HEK293 (cell line): Measurements from ENCODE around the gene NKD1.

Source experiments
- CTCF ChIA-PET: fragments of 350-600 bp; formaldehyde crosslinking; extraction: SDS; loops from one replicate; lab custom pipeline; 2021; ENCODE audit warnings: antibody characterized with exemption; lab: Yijun Ruan, JAX
- POLR2A ChIA-PET: fragments of 300-600 bp; formaldehyde crosslinking; extraction: SDS; loops from one replicate; lab custom pipeline; 2020; ENCODE audit warnings: antibody characterized with exemption, inconsistent platforms; lab: Yijun Ruan, JAX
- H3K27ac ChIP-seq: fragments of 200-500 bp; sonication (Bioruptor generic); 2 replicates; pipeline ENCODE4 v1.5.1; 2014; ENCODE audit warnings: low read depth, low read length, control low read depth, inconsistent platforms; ENCODE audit errors: extremely low read depth
- H3K36me3 ChIP-seq, 2 experiments: fragments of 200-500 bp in 1 of 2; sonication (Bioruptor generic) in 1 of 2; 1 replicate in 1 of 2; 2 replicates in 1 of 2; pipeline ENCODE4 v1.5.1; 2014 to 2017; ENCODE audit warnings: inconsistent platforms in 2 of 2, low read length in 2 of 2; ENCODE audit not compliant: control insufficient read depth in 2 of 2, insufficient read depth in 1 of 2
- H3K4me1 ChIP-seq: fragments of 200-500 bp; sonication (Bioruptor generic); 2 replicates; pipeline ENCODE4 v1.5.1; 2014; ENCODE audit warnings: mild to moderate bottlenecking, low read length, inconsistent platforms; ENCODE audit not compliant: control insufficient read depth, insufficient read depth
- H3K4me3 ChIP-seq: 2 replicates; pipeline ENCODE4 v1.5.1; 2011; ENCODE audit warnings: low read depth, mild to moderate bottlenecking, control low read depth, low read length, moderate library complexity
- H3K9me3 ChIP-seq: fragments of 200-500 bp; sonication (Bioruptor generic); 2 replicates; pipeline ENCODE4 v1.5.1; 2014; ENCODE audit warnings: low read depth, low read length, inconsistent platforms; ENCODE audit not compliant: control insufficient read depth, insufficient read depth
- SP2 ChIP-seq: fragments of 450-650 bp; formaldehyde crosslinking; IDR thresholded peaks from 2 replicates; pipeline ENCODE4 v1.5.1; 2016; ENCODE audit warnings: missing biosample characterization, missing genetic modification characterization
- ZBTB7A ChIP-seq: fragments of 450-650 bp; formaldehyde crosslinking; IDR thresholded peaks from 2 replicates; pipeline ENCODE4 v1.5.1; 2016; ENCODE audit warnings: low read depth, missing biosample characterization, missing genetic modification characterization
- ZNF16 ChIP-seq: fragments of 450-650 bp; formaldehyde crosslinking; IDR thresholded peaks from 2 replicates; pipeline ENCODE4 v1.5.1; 2016; ENCODE audit warnings: low read depth, missing biosample characterization, missing genetic modification characterization
- ZNF433 ChIP-seq: fragments of 450-650 bp; formaldehyde crosslinking; IDR thresholded peaks from 2 replicates; pipeline ENCODE4 v1.5.1; 2016; ENCODE audit warnings: missing biosample characterization, missing genetic modification characterization, low read depth
- ZNF521 ChIP-seq: fragments of 450-650 bp; formaldehyde crosslinking; IDR thresholded peaks from 2 replicates; pipeline ENCODE4 v1.5.1; 2017; ENCODE audit warnings: missing biosample characterization, mild to moderate bottlenecking, missing genetic modification characterization
- ZNF660 ChIP-seq: fragments of 450-650 bp; IDR thresholded peaks from 2 replicates; pipeline ENCODE4 v1.5.1; 2018; ENCODE audit warnings: missing biosample characterization, mild to moderate bottlenecking, missing genetic modification characterization
- ZNF791 ChIP-seq: fragments of 450-650 bp; formaldehyde crosslinking; IDR thresholded peaks from 2 replicates; pipeline ENCODE4 v1.5.1; 2016; ENCODE audit warnings: missing biosample characterization, missing genetic modification characterization
- ZSCAN23 ChIP-seq: fragments of 450-650 bp; formaldehyde crosslinking; IDR thresholded peaks from 2 replicates; pipeline ENCODE4 v1.5.1; 2016; ENCODE audit warnings: missing biosample characterization, missing genetic modification characterization
- TF ChIP-seq, protein P1 (sequence below): fragments of 450-650 bp; formaldehyde crosslinking; IDR thresholded peaks from 2 replicates; pipeline ENCODE4 v1.5.1; 2016; ENCODE audit warnings: missing biosample characterization, missing genetic modification characterization
- TF ChIP-seq, protein P2 (sequence below): fragments of 450-650 bp; formaldehyde crosslinking; IDR thresholded peaks from 2 replicates; pipeline ENCODE4 v1.5.1; 2017; ENCODE audit warnings: missing biosample characterization, missing genetic modification characterization
- TF ChIP-seq, protein P3 (sequence below): fragments of 450-650 bp; formaldehyde crosslinking; IDR thresholded peaks from 2 replicates; pipeline ENCODE4 v1.5.1; 2016; ENCODE audit warnings: missing biosample characterization, missing genetic modification characterization
- TF ChIP-seq, protein P4 (sequence below): fragments of 450-650 bp; formaldehyde crosslinking; IDR thresholded peaks from 2 replicates; pipeline ENCODE4 v1.5.1; 2016; ENCODE audit warnings: missing biosample characterization, missing genetic modification characterization

Gene NKD1

DNA sequence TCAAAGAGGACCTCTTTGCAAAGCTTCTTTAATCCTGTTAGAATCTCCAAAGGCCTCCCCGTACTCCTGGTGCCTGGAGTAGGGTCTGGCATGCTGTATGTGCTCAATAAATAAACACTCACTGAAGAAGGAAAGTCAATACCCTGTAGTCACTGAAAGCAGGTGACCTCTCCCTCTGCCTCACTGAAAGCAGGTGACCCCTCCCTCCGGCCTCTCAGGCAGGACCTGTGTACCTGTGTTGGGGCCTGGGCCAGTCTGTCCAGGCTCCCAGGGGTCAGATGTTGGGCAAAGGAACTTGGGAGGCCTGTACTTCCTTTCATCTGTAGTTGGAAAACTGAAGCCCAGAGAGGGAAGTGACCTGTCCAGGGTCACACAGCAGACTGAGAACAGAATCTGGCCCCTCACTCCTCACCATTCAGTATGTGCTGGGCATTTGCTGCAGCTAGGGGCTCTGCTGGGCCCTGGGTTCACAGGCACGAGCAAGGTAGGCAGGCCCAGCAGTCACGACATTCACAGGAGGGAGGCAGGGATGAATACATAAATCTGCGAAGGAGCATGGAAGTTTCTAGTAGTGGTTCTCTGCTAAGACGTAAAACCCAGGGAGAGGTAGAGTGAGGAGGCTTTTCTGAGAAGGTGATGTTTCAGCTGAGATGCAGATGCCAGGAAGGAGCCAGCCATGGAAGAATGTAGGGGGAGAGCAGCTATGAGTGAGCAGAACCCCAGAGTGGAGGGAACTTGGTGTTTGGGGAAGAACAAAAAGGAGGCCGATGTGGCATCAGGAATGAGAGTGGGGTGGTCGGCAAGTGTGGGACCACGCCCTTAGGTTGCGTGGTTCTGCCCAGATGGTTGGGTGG is 64.0 kb downstream of the NKD1 start:
- ChIA-PET CTCF (no interaction called here), POLR2A (no interaction called here)
- Histone ChIP-seq H3K4me1 (no peaks in the 10 kb centered on the region), H3K4me3 (no peak overlapping the region), H3K36me3 (no peaks in the 10 kb centered on the region), H3K9me3 (no peaks in the 10 kb centered on the region), H3K27ac (no peak overlapping the region)
- TF ChIP-seq, protein P1, sequence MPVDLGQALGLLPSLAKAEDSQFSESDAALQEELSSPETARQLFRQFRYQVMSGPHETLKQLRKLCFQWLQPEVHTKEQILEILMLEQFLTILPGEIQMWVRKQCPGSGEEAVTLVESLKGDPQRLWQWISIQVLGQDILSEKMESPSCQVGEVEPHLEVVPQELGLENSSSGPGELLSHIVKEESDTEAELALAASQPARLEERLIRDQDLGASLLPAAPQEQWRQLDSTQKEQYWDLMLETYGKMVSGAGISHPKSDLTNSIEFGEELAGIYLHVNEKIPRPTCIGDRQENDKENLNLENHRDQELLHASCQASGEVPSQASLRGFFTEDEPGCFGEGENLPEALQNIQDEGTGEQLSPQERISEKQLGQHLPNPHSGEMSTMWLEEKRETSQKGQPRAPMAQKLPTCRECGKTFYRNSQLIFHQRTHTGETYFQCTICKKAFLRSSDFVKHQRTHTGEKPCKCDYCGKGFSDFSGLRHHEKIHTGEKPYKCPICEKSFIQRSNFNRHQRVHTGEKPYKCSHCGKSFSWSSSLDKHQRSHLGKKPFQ, result no peak
- peak; percentile 43; the same call in 1 of the 2 replicates for TF ChIP-seq ZNF16

DNA sequence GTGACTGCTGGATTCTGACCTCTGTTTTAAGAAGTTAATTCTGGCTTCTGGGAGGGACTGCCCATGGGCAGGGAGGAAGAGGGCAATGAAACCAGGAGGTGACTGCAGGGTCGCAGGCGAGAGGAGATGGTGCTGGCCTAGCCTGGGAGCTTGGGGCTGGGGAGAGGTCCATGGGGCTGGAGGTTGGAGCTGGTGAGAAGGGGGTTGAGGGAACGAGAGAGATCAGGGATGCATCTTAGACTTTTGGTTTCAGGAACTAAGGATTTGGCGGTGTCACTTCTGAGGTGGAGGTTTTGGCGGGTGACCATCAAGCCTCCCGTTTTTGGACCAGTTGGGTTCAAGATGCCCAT is 64.6 kb downstream of the NKD1 start:
- H3K27ac ChIP-seq, result no peak overlapping the region
- CTCF ChIA-PET, result no interaction called here
- no peaks in the 10 kb centered on the region for H3K9me3 ChIP-seq
- H3K4me3 ChIP-seq, result no peak overlapping the region
- POLR2A ChIA-PET, result no interaction called here
- TF ChIP-seq SP2 (tag by site-specific recombination), result no peak
- TF ChIP-seq ZNF521 (tag by site-specific recombination), result no peak
- no peaks in the 10 kb centered on the region for H3K36me3 ChIP-seq
- H3K4me1 ChIP-seq, result no peaks in the 10 kb centered on the region

DNA sequence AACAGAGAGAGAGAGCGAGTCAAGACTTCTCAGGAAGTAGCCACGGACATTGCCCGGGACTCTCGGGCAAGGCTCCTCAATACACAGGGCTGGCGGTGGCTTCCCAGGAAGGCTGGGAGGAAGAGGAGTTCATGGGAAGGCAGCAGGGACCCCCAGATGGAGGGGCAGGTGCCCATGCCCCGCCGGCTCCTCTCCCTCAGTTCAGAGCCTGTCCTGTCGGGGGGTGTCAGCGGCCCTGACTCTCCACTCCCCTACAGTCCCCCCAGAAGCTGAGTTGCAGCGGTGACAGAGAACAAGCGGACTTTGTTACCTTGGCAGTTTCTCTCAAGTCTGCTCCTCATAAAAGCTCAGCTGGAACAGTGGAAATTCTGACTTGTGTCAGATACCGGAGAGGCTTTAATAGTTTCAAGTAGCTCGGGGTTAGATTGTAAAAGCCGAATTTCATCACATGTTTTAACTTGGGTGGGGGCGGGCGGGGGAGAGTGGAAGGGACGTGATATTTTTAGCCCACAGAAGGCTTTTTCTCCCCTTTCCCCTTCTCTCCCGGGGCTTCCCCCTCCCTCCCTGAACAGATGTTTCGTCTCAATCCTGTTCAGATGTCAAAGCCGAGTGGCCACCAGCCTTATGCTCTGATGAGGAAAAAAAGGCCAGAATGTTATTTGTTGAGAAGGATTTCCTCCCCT is 65.2 kb downstream of the NKD1 start:
- H3K4me1 ChIP-seq, result no peaks in the 10 kb centered on the region
- no peak overlapping the region for H3K27ac ChIP-seq
- H3K36me3 ChIP-seq, result no peaks in the 10 kb centered on the region
- H3K9me3 ChIP-seq, result no peaks in the 10 kb centered on the region
- TF ChIP-seq, protein P2, sequence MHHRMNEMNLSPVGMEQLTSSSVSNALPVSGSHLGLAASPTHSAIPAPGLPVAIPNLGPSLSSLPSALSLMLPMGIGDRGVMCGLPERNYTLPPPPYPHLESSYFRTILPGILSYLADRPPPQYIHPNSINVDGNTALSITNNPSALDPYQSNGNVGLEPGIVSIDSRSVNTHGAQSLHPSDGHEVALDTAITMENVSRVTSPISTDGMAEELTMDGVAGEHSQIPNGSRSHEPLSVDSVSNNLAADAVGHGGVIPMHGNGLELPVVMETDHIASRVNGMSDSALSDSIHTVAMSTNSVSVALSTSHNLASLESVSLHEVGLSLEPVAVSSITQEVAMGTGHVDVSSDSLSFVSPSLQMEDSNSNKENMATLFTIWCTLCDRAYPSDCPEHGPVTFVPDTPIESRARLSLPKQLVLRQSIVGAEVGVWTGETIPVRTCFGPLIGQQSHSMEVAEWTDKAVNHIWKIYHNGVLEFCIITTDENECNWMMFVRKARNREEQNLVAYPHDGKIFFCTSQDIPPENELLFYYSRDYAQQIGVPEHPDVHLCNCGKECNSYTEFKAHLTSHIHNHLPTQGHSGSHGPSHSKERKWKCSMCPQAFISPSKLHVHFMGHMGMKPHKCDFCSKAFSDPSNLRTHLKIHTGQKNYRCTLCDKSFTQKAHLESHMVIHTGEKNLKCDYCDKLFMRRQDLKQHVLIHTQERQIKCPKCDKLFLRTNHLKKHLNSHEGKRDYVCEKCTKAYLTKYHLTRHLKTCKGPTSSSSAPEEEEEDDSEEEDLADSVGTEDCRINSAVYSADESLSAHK (tag by site-specific recombination), result peak; percentile 98
- TF ChIP-seq ZNF791 (tag by site-specific recombination), result no peak
- TF ChIP-seq ZSCAN23 (tag by site-specific recombination), result no peak
- TF ChIP-seq, protein P3, sequence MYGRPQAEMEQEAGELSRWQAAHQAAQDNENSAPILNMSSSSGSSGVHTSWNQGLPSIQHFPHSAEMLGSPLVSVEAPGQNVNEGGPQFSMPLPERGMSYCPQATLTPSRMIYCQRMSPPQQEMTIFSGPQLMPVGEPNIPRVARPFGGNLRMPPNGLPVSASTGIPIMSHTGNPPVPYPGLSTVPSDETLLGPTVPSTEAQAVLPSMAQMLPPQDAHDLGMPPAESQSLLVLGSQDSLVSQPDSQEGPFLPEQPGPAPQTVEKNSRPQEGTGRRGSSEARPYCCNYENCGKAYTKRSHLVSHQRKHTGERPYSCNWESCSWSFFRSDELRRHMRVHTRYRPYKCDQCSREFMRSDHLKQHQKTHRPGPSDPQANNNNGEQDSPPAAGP (tag by site-specific recombination), result no peak
- no peak for TF ChIP-seq ZBTB7A (tag by site-specific recombination)
- TF ChIP-seq ZNF660 (tag by site-specific recombination), result no peak
- no peak for TF ChIP-seq ZNF433 (tag by site-specific recombination)
- TF ChIP-seq, protein P4, sequence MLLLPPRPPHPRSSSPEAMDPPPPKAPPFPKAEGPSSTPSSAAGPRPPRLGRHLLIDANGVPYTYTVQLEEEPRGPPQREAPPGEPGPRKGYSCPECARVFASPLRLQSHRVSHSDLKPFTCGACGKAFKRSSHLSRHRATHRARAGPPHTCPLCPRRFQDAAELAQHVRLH (tag by site-specific recombination), result no peak
- H3K4me3 ChIP-seq, result no peak overlapping the region
- ChIA-PET POLR2A (no interaction called here), CTCF (interaction anchor here (0.6 kb wide), 1 partner anchor 231 kb away, joined by 3 read pairs; no protein-coding TSS in a partner anchor)
